ENCODE measurements around the gene MUC5B.
"Not testable (repeated sequence)": the region's sequence is repeated elsewhere in the genome, so short reads cannot be mapped to it uniquely, and the experiment has no call there.

The MUC5B gene

GRCh38 chr11:1252371-1253102 is 29.7 kb downstream of the MUC5B start:
- DNase-seq, result no peak

- no peak for DNase-seq
These were observed 30.2 kb downstream of the MUC5B start for GRCh38 chr11:1253103-1253485.

GRCh38 chr11:1254086-1254648 is 31.3 kb downstream of the MUC5B start:
- no peak for DNase-seq

- no peak for DNase-seq
These were observed 31.9 kb downstream of the MUC5B start for GRCh38 chr11:1254733-1255132.

GRCh38 chr11:1255151-1255550 is 32.3 kb downstream of the MUC5B start:
- no peak for DNase-seq

GRCh38 chr11:1256257-1257045 is 33.6 kb downstream of the MUC5B start:
- no peak for DNase-seq

GRCh38 chr11:1257366-1257765 is 34.5 kb downstream of the MUC5B start:
- no peak for DNase-seq

- DNase-seq, result no peak
These were observed 35.0 kb downstream of the MUC5B start for GRCh38 chr11:1257916-1258315.

- no peak for DNase-seq
These were observed 35.7 kb downstream of the MUC5B start for GRCh38 chr11:1258401-1259075.

GRCh38 chr11:1259076-1259461 is 36.2 kb downstream of the MUC5B start:
- no peak for DNase-seq

GRCh38 chr11:1259561-1259960 is 36.7 kb downstream of the MUC5B start:
- DNase-seq, result no peak

- DNase-seq, result no peak
These were observed 37.2 kb downstream of the MUC5B start for GRCh38 chr11:1260023-1260501.

- DNase-seq, result no peak
These were observed 37.8 kb downstream of the MUC5B start for GRCh38 chr11:1260620-1261019.

- no peak for DNase-seq
These were observed 38.6 kb downstream of the MUC5B start for GRCh38 chr11:1261241-1262071.

GRCh38 chr11:1262172-1263006 is 39.5 kb downstream of the MUC5B start:
- peak; percentile 31 to 92 (median 80) for DNase-seq

- no peak for DNase-seq
These were observed 40.1 kb downstream of the MUC5B start for GRCh38 chr11:1263010-1263409.

GRCh38 chr11:1264444-1264843 is 41.6 kb downstream of the MUC5B start:
- DNase-seq, result peak in 1 of 14 donors; percentile 4

GRCh38 chr11:1265480-1265879 is 42.6 kb downstream of the MUC5B start:
- not testable (repeated sequence) for DNase-seq

- not testable (repeated sequence) for DNase-seq
These were observed 44.1 kb downstream of the MUC5B start for GRCh38 chr11:1266976-1267375.

- peak in 1 of 14 donors; percentile 23 for DNase-seq
These were observed 44.7 kb downstream of the MUC5B start for GRCh38 chr11:1267441-1268100.

Measured in C1 segment of cervical spinal cord (tissue), 14 donors.